ENCODE data around the gene KLF15. TPM values are rescaled to one million over a fixed set of nuclear protein-coding genes. Genes with fewer than 3 reads are reported as not detected.

The KLF15 gene
- total RNA-seq, 1 donor from 2014 or later = 0.74 TPM

- peaks cover 4% of the 10 kb centered on the region for H3K9me3 Mint-ChIP-seq (ENCODE audit: unreplicated experiment)
- H3K4me1 Mint-ChIP-seq (ENCODE audit: low read depth, unreplicated experiment) = peaks cover 10% of the 10 kb centered on the region
- no peak for DNase-seq
- H3K4me3 Mint-ChIP-seq (ENCODE audit: unreplicated experiment) = no peak overlapping the region
- H3K27me3 Mint-ChIP-seq (ENCODE audit: unreplicated experiment) = peaks cover 3% of the 10 kb centered on the region
- no peak for TF ChIP-seq CTCF (IDR thresholded peaks at IDR 0.05; ENCODE audit: partially characterized antibody, unreplicated experiment)
- H3K27ac Mint-ChIP-seq (ENCODE audit: unreplicated experiment) = no peak overlapping the region
- no peaks in the 10 kb centered on the region for H3K36me3 Mint-ChIP-seq (ENCODE audit: unreplicated experiment)
Measured at GRCh38 chr3:126345641-126346460, 11.4 kb downstream of the KLF15 start.

- H3K4me3 Mint-ChIP-seq (ENCODE audit: unreplicated experiment) = no peak overlapping the region
- H3K36me3 Mint-ChIP-seq (ENCODE audit: unreplicated experiment) = no peaks in the 10 kb centered on the region
- H3K27me3 Mint-ChIP-seq (ENCODE audit: unreplicated experiment) = peaks cover 3% of the 10 kb centered on the region
- DNase-seq = no peak
- H3K4me1 Mint-ChIP-seq (ENCODE audit: low read depth, unreplicated experiment) = peaks cover 4% of the 10 kb centered on the region
- H3K9me3 Mint-ChIP-seq (ENCODE audit: unreplicated experiment) = peaks cover 4% of the 10 kb centered on the region
- no peak overlapping the region for H3K27ac Mint-ChIP-seq (ENCODE audit: unreplicated experiment)
- no peak for TF ChIP-seq CTCF (IDR thresholded peaks at IDR 0.05; ENCODE audit: partially characterized antibody, unreplicated experiment)
Measured at GRCh38 chr3:126345231-126345630, 12.0 kb downstream of the KLF15 start.

- H3K27me3 Mint-ChIP-seq (ENCODE audit: unreplicated experiment) = peaks cover 3% of the 10 kb centered on the region
- peak; percentile 6 for DNase-seq
- no peaks in the 10 kb centered on the region for H3K36me3 Mint-ChIP-seq (ENCODE audit: unreplicated experiment)
- no peak for TF ChIP-seq CTCF (IDR thresholded peaks at IDR 0.05; ENCODE audit: partially characterized antibody, unreplicated experiment)
- H3K4me1 Mint-ChIP-seq (ENCODE audit: low read depth, unreplicated experiment) = peaks cover 4% of the 10 kb centered on the region
- H3K4me3 Mint-ChIP-seq (ENCODE audit: unreplicated experiment) = no peak overlapping the region
- no peak overlapping the region for H3K27ac Mint-ChIP-seq (ENCODE audit: unreplicated experiment)
- H3K9me3 Mint-ChIP-seq (ENCODE audit: unreplicated experiment) = peaks cover 4% of the 10 kb centered on the region
Measured at GRCh38 chr3:126344380-126345041, 12.7 kb downstream of the KLF15 start.

DNA sequence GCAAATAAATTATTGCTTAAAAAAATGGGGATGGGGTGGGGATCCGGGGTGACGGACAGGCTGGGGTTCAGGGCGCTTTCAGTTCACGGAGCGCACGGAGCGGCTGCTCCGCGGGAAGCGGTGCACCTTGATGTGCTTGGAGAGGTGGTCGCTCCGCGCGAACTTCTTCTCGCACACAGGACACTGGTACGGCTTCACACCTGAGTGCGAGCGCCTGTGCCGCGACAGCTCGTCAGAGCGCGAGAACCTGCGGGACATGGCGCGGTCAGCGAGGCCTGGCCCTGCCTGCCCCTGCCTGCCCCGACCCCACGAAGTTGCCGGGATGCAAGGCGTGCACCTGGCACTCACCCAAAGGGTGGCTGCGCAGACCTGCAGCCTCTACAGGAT, 13.6 kb downstream of the KLF15 start:
- Mint-ChIP-seq H3K27me3 (ENCODE audit: unreplicated experiment) (peaks cover 4% of the 10 kb centered on the region), H3K27ac (ENCODE audit: unreplicated experiment) (no peak overlapping the region), H3K4me3 (ENCODE audit: unreplicated experiment) (no peak overlapping the region), H3K9me3 (ENCODE audit: unreplicated experiment) (peaks cover 4% of the 10 kb centered on the region), H3K4me1 (ENCODE audit: low read depth, unreplicated experiment) (peaks cover 4% of the 10 kb centered on the region), H3K36me3 (ENCODE audit: unreplicated experiment) (no peaks in the 10 kb centered on the region)
- peak; percentile 6 for DNase-seq
- no peak for TF ChIP-seq CTCF (IDR thresholded peaks at IDR 0.05; ENCODE audit: partially characterized antibody, unreplicated experiment)
